K562 (cell line): ENCODE results near the gene TRPM6.

Experiments
- CTCF ChIP-seq, 3 experiments: IDR thresholded peaks in 2 of 3; conservative IDR thresholded peaks in 1 of 3; 2 replicates each; pipeline ENCODE4 v1.5.1; 2011 to 2012; ENCODE audit warnings: low read length in 3 of 3, mild to moderate bottlenecking in 3 of 3, control low read depth in 2 of 3, improper control_type of control experiment in 1 of 3, inconsistent platforms in 1 of 3, low read depth in 1 of 3, mixed read lengths in 1 of 3, moderate library complexity in 1 of 3; ENCODE audit not compliant: insufficient read depth in 2 of 3
- CUX1 ChIP-seq: fragments of 200-800 bp; sonication (Bioruptor generic); IDR thresholded peaks from 2 replicates; pipeline ENCODE4 v1.6.1; 2016; ENCODE audit warnings: missing genetic modification characterization, missing compliant biosample characterization
- DMBX1 ChIP-seq: fragments of 250-450 bp; sonication (Bioruptor Pico); IDR thresholded peaks from 2 replicates; pipeline ENCODE4 v1.8.0; 2022; ENCODE audit warnings: inconsistent platforms, mild to moderate bottlenecking, moderate library complexity, borderline replicate concordance

- TF ChIP-seq CUX1 (CRISPR knock-in tag): no peak
- TF ChIP-seq CTCF (IDR thresholded peaks at IDR 0.05 in 2 of 3, conservative IDR thresholded peaks at IDR 0.05 in 1 of 3; ENCODE audit: insufficient read depth in 2 of 3, low read depth in 1 of 3, low read length in 3 of 3): peak; percentile 68 to 78 (median 69)
- TF ChIP-seq DMBX1: no peak
These were observed 113.7 kb downstream of the TRPM6 start for GRCh38 chr9:74773886-74774479.
